Astrocyte (in vitro differentiated cells and primary cell): ENCODE results near the gene TCEAL4. TPM values are rescaled to one million over a fixed set of nuclear protein-coding genes. Genes with fewer than 3 reads are reported as not detected.
A peak's percentile ranks its signal among the peaks of the same experiment; 100 is the strongest.

Experiments
- DNase-seq: peaks from one replicate; pipeline ENCODE4 v3.0.0-alpha.2; 2010; ENCODE audit warnings: low read depth
- FAIRE-seq: peaks from 2 replicates; lab custom pipeline; 2011; peaks lifted over from hg19 to GRCh38; lab: Jason Lieb, UNC
- H2AFZ ChIP-seq: 2 replicates; pipeline ENCODE4 v1.6.0; 2012; ENCODE audit warnings: low read depth, low read length, inconsistent platforms
- H3K27ac ChIP-seq: 2 replicates; pipeline ENCODE4 v1.5.1; 2011; ENCODE audit warnings: low read depth, low read length, inconsistent platforms
- H3K27me3 ChIP-seq: 2 replicates; pipeline ENCODE4 v1.6.0; 2011; ENCODE audit warnings: low read length, inconsistent platforms; ENCODE audit not compliant: insufficient read depth
- H3K36me3 ChIP-seq: 2 replicates; pipeline ENCODE4 v1.5.1; 2011; ENCODE audit warnings: low read length, inconsistent platforms; ENCODE audit not compliant: insufficient read depth
- H3K4me1 ChIP-seq: 2 replicates; pipeline ENCODE4 v1.5.1; 2011; ENCODE audit warnings: low read length, inconsistent platforms; ENCODE audit not compliant: insufficient read depth
- H3K4me2 ChIP-seq: 2 replicates; pipeline ENCODE4 v1.6.0; 2012; ENCODE audit warnings: low read length, inconsistent platforms
- H3K4me3 ChIP-seq: 2 replicates; pipeline ENCODE4 v1.5.1; 2011; ENCODE audit warnings: low read depth, mild to moderate bottlenecking, low read length, inconsistent platforms; ENCODE audit not compliant: insufficient read depth
- H3K79me2 ChIP-seq: 2 replicates; pipeline ENCODE4 v1.6.0; 2012; ENCODE audit warnings: mild to moderate bottlenecking, low read length, inconsistent platforms; ENCODE audit not compliant: insufficient read depth
- H3K9ac ChIP-seq: 2 replicates; pipeline ENCODE4 v1.6.0; 2012; ENCODE audit warnings: mild to moderate bottlenecking, low read length, inconsistent platforms
- H3K9me3 ChIP-seq: 2 replicates; pipeline ENCODE4 v1.5.1; 2012; ENCODE audit warnings: low read depth, mild to moderate bottlenecking, low read length, inconsistent platforms; ENCODE audit not compliant: insufficient read depth
- H4K20me1 ChIP-seq: 2 replicates; pipeline ENCODE4 v1.6.0; 2012; ENCODE audit warnings: low read length, inconsistent platforms; ENCODE audit not compliant: insufficient read depth
- H3K27ac Mint-ChIP-seq: one replicate; pipeline ENCODE4 v1.8.0; 2021; ENCODE audit warnings: mild to moderate bottlenecking, mixed read lengths; ENCODE audit not compliant: unreplicated experiment
- H3K27me3 Mint-ChIP-seq: one replicate; pipeline ENCODE4 v1.8.0; 2021; ENCODE audit warnings: low read depth, mixed read lengths; ENCODE audit not compliant: unreplicated experiment
- H3K36me3 Mint-ChIP-seq: one replicate; pipeline ENCODE4 v1.8.0; 2021; ENCODE audit warnings: low read depth, mixed read lengths; ENCODE audit not compliant: unreplicated experiment
- H3K4me1 Mint-ChIP-seq: one replicate; pipeline ENCODE4 v1.8.0; 2021; ENCODE audit warnings: low read depth, mixed read lengths; ENCODE audit not compliant: unreplicated experiment
- H3K4me3 Mint-ChIP-seq: one replicate; pipeline ENCODE4 v1.8.0; 2021; ENCODE audit warnings: mild to moderate bottlenecking, moderate library complexity, mixed read lengths; ENCODE audit not compliant: unreplicated experiment
- H3K9me3 Mint-ChIP-seq: one replicate; pipeline ENCODE4 v1.8.0; 2021; ENCODE audit warnings: mild to moderate bottlenecking, mixed read lengths; ENCODE audit not compliant: unreplicated experiment
- EZH2 ChIP-seq: IDR thresholded peaks from 2 replicates; pipeline ENCODE4 v1.6.1; 2012; ENCODE audit warnings: mild to moderate bottlenecking, low read length, inconsistent platforms; ENCODE audit not compliant: insufficient read depth
- total RNA-seq: library from RNA; stranded (reverse); gene quantifications from 2 replicates; pipeline ENCODE4 v1.2.1, GENCODE V29; 2021
- TF ChIP-seq, protein P1 (sequence below): IDR thresholded peaks from 2 replicates; pipeline ENCODE4 v1.5.1; 2011; ENCODE audit warnings: low read depth, mild to moderate bottlenecking, inconsistent platforms, low read length, moderate library complexity; ENCODE audit not compliant: insufficient read depth

The TCEAL4 gene
- total RNA-seq, 1 donor from 2014 or later: 51.3 TPM

DNA sequence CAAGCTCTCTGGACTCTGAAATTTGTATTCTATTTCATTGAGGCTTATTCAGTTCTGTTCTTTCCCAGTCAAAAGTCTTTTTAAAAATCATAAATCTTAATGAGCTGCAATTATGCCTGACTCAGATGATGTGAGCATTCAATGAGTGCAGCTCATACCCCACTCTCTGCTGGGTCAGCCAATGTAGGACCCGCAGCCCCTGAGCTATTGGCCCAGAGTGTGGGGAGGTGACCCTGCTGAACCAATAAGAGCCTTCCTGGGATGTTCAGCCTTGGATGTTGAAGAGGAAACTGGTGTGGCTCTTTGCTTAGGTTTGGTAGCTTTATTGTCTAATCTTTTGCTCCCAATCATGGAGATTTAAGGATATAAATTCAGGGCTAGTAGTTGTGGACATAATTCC is 12.1 kb upstream of the TCEAL4 start:
- Histone ChIP-seq H3K4me1 (no peaks in the 10 kb centered on the region), H3K27me3 (no peaks in the 10 kb centered on the region), H3K27ac (no peak overlapping the region), H4K20me1 (no peaks in the 10 kb centered on the region), H3K79me2 (no peaks in the 10 kb centered on the region), H3K9ac (no peak overlapping the region), H3K9me3 (no peaks in the 10 kb centered on the region), H3K4me3 (no peak overlapping the region), H3K36me3 (no peaks in the 10 kb centered on the region), H3K4me2 (no peak overlapping the region), H2AFZ (no peak overlapping the region)
- Mint-ChIP-seq H3K27me3 (peaks cover 3% of the 10 kb centered on the region), H3K36me3 (no peaks in the 10 kb centered on the region), H3K27ac (no peak overlapping the region), H3K4me1 (no peaks in the 10 kb centered on the region), H3K9me3 (no peaks in the 10 kb centered on the region), H3K4me3 (no peak overlapping the region)
- peak; percentile 29 for FAIRE-seq
- TF ChIP-seq, protein P1, sequence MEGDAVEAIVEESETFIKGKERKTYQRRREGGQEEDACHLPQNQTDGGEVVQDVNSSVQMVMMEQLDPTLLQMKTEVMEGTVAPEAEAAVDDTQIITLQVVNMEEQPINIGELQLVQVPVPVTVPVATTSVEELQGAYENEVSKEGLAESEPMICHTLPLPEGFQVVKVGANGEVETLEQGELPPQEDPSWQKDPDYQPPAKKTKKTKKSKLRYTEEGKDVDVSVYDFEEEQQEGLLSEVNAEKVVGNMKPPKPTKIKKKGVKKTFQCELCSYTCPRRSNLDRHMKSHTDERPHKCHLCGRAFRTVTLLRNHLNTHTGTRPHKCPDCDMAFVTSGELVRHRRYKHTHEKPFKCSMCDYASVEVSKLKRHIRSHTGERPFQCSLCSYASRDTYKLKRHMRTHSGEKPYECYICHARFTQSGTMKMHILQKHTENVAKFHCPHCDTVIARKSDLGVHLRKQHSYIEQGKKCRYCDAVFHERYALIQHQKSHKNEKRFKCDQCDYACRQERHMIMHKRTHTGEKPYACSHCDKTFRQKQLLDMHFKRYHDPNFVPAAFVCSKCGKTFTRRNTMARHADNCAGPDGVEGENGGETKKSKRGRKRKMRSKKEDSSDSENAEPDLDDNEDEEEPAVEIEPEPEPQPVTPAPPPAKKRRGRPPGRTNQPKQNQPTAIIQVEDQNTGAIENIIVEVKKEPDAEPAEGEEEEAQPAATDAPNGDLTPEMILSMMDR: no peak
- TF ChIP-seq EZH2: no peak
- no peak for DNase-seq

DNA sequence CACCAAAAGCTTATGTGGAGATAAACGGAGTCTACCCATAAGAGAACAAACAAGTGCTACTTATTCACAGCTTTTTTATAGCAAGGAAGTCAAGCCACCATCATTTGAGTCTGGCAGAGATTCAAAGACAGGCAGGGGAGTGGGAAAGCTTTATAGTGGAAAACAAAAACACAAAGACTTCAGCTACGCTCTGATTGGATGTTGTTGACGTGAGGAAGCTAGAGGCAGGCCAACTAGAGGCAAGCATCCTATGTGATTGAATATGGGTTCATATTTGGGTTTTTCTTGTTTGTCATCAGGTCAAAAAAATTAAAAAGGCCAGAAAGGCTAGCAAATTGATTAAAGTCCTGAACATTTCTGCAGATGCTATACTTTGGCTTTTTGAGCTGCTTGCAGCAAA is 719 bp upstream of the TCEAL4 start:
- H2AFZ ChIP-seq: no peak overlapping the region
- no peak overlapping the region for H3K9ac ChIP-seq
- no peaks in the 10 kb centered on the region for H3K27me3 ChIP-seq
- DNase-seq (no peak), FAIRE-seq (peak; percentile 91)
- Mint-ChIP-seq H3K27me3 (peaks cover 5% of the 10 kb centered on the region), H3K4me3 (peak overlapping the region; percentile 4), H3K9me3 (peaks cover 6% of the 10 kb centered on the region), H3K36me3 (peaks cover 5% of the 10 kb centered on the region), H3K27ac (no peak overlapping the region), H3K4me1 (peaks cover 6% of the 10 kb centered on the region)
- H3K4me3 ChIP-seq: peak overlapping the region; percentile 88
- H3K4me1 ChIP-seq: peaks cover 2% of the 10 kb centered on the region
- H3K27ac ChIP-seq: no peak overlapping the region
- H3K36me3 ChIP-seq: no peaks in the 10 kb centered on the region
- no peaks in the 10 kb centered on the region for H3K9me3 ChIP-seq
- TF ChIP-seq, protein P1: no peak
- no peak for TF ChIP-seq EZH2
- no peaks in the 10 kb centered on the region for H4K20me1 ChIP-seq
- peak overlapping the region; percentile 90 for H3K4me2 ChIP-seq
- H3K79me2 ChIP-seq: peaks cover 21% of the 10 kb centered on the region

DNA sequence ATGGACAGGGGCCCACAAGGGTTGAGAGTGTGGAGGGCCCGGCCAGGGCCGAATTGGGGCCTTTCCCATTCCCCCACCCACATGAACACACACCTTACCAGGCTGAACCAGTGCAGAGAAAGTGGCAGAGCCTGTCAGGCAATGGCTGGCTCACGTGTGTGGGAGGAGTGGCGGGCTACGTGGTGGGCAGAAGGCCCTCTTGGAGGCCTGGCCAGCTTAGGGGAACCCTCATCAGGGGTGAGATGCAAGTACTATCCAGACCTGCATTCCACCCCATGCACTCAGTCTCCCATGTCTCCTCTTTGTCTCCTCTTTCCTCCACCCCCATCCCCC is 965 bp downstream of the TCEAL4 start:
- Mint-ChIP-seq H3K4me1 (peaks cover 6% of the 10 kb centered on the region), H3K4me3 (peak overlapping the region; percentile 94), H3K27me3 (peaks cover 1% of the 10 kb centered on the region), H3K36me3 (peaks cover 5% of the 10 kb centered on the region), H3K9me3 (peaks cover 5% of the 10 kb centered on the region), H3K27ac (peak overlapping the region; percentile 87)
- Histone ChIP-seq H3K9me3 (no peaks in the 10 kb centered on the region), H3K27me3 (no peaks in the 10 kb centered on the region), H3K79me2 (peaks cover 21% of the 10 kb centered on the region), H3K4me1 (peaks cover 2% of the 10 kb centered on the region), H3K4me2 (peak overlapping the region; percentile 90), H3K27ac (peak overlapping the region; percentile 75), H4K20me1 (no peaks in the 10 kb centered on the region), H3K4me3 (peak overlapping the region; percentile 88), H3K9ac (peak overlapping the region; percentile 94), H3K36me3 (no peaks in the 10 kb centered on the region), H2AFZ (peak overlapping the region; percentile 75)
- DNase-seq: no peak
- FAIRE-seq: no peak
- no peak for TF ChIP-seq EZH2
- TF ChIP-seq, protein P1: no peak
